GM21447 (cell line): ENCODE data around the gene LRP1B.

Experiments
- ATAC-seq: cut with Tn5 transposase; IDR thresholded peaks from one replicate; pipeline ENCODE4 v1.9.1; 2021; ENCODE audit not compliant: unreplicated experiment

LRP1B gene

GRCh38 chr2:141362311-141362710 is 768.5 kb downstream of the LRP1B start:
- ATAC-seq, result no peak

- ATAC-seq, result no peak
Observed at GRCh38 chr2:141348481-141348880, 782.3 kb downstream of the LRP1B start.

DNA sequence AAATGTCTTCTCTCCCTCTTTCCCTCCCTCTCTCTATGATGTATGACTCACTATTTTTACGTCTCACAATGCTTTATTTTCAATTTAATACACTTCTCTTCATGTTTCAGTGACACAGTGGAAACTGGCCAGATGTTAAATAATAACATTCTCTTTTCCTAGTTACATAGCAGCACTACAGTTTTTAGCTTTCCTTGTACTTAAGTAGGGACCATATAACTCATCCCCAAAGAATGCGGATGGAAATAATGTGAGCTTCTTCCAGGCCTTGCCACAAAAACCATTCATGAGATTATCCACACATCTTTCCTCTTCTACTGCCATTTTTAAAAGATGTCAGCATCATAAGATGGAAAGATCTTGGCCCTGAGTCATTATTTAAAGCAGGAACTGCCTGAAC is 789.4 kb downstream of the LRP1B start:
- no peak for ATAC-seq

DNA sequence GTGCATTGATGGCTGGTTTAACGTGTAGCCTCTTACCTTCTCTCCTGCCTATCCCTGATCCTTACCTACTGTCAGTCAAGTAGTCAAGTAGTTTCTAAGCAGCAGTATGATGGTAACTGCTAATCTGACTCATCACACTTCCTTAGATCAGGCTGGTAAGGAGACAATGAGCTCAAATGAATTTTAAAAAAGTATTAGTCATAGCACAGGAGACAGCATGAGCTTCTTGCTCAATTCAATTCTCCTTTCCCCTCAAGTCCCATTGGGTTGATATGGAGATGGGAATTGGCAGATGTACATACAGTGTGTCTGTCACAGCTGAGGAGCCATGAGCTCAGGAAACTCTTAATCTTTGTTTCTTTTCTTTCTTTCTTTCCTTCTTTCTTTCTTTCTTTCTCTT is 799.7 kb downstream of the LRP1B start:
- ATAC-seq, result no peak

DNA sequence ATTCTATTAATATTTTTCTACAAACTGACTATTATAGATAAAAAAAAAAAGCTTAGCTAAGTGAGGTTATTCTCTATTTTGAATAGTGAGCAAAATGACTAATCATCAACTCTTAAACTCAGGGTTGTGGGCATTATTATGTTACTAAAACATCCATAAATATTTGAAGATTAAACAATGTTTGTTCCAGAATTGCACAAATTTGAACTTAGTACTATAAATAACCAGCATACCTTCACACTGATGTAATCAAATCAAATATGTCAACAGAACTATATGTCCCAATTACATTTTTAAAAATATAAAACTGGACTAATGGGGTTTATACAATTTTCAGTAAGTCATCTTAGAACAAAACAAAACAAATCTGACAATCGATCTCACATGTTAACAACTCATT is 800.9 kb downstream of the LRP1B start:
- no peak for ATAC-seq

- ATAC-seq, result no peak
Observed at GRCh38 chr2:141323571-141323970, 807.2 kb downstream of the LRP1B start.

DNA sequence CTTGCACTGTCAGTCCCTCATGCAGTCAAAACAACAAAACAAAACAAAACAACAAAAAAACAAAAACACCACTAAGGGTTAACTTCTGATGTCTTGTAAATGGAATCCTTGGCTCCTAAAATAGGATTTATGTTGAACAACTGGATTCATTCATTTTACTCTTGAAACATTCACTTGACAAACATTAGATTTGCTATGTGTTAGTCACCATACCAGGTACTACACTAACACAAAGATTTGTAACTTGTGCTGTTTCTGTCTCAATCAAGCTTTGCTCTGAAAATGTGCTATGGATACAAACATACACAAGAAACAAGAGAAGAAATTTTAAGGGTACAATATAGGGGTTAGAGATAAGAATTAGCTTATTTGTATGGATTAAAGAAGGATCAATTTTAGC is 812.8 kb downstream of the LRP1B start:
- no peak for ATAC-seq

DNA sequence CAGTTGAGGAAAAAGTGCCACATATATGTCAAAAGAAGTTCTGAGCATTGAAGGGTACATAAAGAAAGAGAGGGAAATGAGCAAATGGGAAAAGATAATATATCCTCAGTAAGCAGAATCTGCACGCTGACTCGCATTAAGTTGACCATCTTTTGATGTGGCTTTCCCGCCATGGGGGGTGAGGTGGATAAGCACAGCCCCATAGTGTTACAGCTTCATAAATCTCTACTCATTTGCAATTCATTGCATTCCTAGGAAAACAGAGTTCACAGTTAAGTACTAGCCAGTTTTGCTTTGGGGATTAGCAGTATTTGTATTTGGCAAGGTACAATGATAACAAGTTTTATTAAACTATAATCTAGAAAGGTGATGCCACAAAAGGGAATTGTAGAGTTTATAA is 814.2 kb downstream of the LRP1B start:
- no peak for ATAC-seq

GRCh38 chr2:141316103-141316502 is 814.7 kb downstream of the LRP1B start:
- no peak for ATAC-seq

- no peak for ATAC-seq
Observed at GRCh38 chr2:141313972-141314371, 816.8 kb downstream of the LRP1B start.

DNA sequence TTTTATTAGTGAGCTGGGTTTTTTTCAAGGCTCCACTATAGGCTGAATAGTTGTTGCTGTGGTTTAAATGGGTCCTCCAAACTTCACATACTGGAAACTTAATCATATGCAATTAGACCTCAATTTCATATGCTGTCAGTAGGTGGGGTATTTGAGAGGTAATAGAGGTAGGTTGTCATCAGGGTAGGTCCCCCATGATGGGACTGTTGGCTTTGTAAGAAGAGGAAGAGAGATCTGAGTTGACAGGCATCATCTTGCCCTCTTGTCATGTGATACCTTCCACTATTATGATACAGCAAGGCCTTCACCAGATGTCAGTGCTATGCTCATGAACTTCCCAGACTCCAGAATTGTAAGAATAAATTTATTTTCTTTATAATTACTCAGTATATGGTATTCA is 819.4 kb downstream of the LRP1B start:
- no peak for ATAC-seq

DNA sequence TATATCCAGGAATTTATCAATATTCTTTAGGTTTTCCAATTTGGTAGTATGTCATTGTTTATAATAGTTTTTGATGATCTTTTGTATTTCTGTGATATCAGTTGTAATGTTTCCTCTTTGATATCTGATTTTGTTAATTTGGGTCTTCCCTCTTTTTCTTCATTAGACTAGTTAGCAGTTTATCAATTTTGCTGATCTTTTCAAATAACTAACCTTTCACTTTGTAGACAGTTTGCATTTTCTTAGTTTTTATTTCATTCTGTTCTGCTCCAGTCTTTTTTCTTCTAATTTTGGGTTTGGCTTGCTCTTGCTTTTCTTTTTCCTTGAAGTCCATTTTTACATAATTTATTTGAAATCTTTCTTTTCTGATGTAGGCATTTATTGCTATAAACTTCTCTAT is 824.4 kb downstream of the LRP1B start:
- ATAC-seq, result no peak

DNA sequence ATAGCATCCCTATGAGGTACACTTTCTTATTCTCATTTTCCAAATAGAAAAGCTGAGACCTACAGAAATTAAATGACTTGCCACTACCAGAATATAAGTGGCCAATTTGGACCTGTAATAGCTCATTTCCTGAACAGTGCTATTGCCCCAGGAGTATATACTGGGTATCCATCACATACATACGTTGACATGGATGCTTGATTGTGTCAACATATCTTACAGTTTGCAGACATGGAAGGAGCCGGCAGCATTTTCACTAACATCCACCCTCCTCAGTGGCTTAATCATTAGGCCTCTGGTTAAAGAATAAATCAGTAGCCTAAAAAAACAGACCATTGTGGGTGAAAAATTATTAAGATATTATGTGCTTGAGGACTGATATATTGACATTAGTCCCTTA is 829.3 kb downstream of the LRP1B start:
- ATAC-seq, result no peak

- ATAC-seq, result no peak
Observed at GRCh38 chr2:141280037-141280436, 850.8 kb downstream of the LRP1B start.

- ATAC-seq, result no peak
Observed at GRCh38 chr2:141271346-141271745, 859.5 kb downstream of the LRP1B start.

- no peak for ATAC-seq
Observed at GRCh38 chr2:141264848-141265247, 866.0 kb downstream of the LRP1B start.

DNA sequence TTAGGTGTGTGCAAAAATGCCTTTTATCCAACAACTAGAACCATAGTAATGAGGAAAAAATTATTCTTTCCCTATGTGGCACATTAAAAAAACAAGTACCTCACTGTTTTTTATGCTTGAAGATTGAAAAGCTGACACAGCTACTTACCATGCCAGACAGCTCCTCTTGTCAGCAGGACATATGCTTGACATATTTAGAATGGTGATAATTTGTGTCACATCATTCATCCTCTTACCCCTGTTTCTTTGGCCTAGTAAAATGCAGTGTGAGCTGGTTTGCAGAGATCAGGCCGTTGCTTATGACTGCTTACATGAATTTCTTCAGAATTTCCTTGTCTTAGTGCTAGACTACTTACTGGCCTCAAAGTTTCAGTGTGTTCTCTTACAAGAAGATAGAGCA is 869.9 kb downstream of the LRP1B start:
- no peak for ATAC-seq

- ATAC-seq, result no peak
Observed at GRCh38 chr2:141259683-141260082, 871.1 kb downstream of the LRP1B start.

DNA sequence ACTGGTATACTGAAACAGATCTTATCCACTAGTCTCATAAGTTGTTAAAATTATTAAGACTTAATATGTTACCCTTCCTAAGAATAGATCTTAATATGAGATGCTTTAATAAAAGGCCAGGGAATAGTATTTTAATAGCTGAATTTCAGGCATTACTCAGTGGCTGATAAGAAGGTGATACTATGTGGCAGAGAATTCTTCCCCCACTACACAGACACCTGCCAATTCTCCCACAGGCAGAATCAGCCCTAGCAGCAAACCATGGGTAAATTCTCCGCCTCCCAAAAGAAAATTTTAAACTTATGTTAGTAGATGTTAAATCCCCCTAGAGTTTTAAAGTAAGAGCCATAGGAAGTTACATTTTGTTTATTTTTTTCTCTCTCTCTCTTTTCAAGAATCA is 888.8 kb downstream of the LRP1B start:
- no peak for ATAC-seq

DNA sequence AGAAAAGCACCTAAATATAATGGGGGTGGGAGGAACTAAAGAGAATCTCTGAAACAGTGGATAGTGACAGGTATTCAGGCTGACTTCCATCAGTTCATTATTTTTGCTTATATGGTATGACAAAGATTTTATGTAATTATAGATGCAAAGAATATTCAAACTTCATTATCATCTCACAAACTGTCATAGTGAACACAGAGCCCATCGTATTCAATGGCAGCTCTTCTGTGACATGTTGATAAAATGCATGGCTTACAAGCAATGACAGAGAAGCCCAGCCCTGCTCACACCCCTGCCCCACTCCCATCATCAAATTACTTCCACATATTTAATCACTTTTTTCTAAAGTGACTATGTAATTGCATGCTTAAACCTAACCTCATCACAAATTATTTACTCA is 904.3 kb downstream of the LRP1B start:
- ATAC-seq, result no peak

DNA sequence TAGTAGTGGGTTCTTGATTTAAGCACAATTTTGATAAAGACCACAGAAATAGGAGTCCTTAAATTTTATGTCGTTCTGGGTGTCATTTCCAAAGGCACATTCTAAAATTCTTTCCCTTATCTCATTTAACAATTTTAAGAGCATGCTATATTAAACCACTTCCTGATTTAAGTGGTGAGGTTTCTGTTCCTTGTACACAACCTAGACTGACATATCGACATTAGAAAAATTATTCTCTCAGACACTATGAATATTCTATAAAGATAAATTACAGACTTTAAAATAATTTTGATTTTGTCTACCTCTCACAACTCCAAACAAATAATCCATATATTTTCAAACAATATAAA is 923.8 kb downstream of the LRP1B start:
- no peak for ATAC-seq

DNA sequence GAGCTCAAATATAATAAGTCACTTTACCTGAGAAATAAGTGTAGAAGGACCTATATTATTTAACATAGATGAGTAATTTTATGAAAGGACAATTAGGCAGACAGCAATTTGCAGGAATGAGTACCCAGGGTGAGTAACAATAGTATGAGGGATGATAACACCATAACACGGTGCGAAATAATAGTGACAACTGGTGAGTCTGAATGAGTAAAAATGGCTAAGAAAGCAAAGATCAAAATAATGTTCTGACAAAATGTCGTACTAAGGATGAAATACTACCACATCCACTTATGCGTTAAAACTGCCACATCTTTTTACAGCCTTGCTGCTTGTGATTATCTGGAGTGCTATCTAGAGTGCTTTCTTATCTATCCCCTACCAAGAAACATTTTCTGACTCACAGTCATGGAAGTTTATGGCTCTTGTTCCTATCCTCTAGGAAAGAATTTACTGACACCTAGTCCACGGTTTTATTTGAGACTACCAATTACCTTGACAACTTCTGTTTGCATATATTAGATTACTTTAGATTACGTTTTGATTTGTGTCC is 929.7 kb downstream of the LRP1B start:
- no peak for ATAC-seq

DNA sequence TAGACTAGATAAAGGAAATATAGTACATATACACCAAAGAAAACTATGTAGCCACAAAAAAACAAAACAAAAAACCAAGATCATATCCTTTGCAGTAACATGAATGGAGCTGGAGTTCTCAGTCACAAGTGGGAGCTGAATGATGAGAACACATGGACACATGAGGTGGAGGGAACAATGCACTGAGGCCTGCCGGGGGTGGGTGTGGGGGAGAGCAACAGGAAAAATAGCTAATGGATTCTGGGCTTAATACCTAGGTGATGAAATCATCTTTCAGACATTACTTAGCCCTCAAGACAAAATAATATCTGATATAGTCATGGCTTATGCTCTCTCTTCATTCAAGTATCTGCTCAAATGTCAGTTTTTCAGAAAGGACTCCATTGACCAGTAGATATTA is 930.6 kb downstream of the LRP1B start:
- ATAC-seq, result no peak

DNA sequence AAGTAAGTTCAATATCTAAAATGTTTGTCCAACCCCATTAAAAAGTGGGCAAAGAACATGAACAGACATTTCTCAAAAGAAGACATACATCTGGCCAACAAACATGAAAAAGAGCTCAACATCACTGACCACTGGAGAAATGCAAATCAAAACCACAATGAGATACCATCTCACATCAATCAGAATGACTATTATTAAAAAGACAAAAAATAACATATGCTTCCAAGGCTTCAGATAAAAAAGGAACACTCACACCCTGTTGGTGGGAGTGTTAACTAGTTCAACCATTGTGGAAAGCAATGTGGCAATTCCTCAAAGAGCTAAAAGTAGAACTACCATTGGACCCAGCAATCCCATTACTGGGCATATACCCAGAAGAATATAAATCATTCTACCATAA is 931.1 kb downstream of the LRP1B start:
- no peak for ATAC-seq
